HepG2 (cell line): ENCODE measurements around the gene VWA7. TPM values are rescaled to one million over a fixed set of nuclear protein-coding genes. Genes with fewer than 3 reads are reported as not detected.

Experiments
- CBX5 ChIP-seq: sonication (generic); formaldehyde crosslinking; IDR thresholded peaks from 2 replicates; pipeline ENCODE4 v1.4.0; 2020; ENCODE audit warnings: missing genetic modification reagents, borderline replicate concordance
- CENPX ChIP-seq: sonication (generic); formaldehyde crosslinking; IDR thresholded peaks from 2 replicates; pipeline ENCODE4 v1.9.0; 2021; ENCODE audit warnings: mild to moderate bottlenecking, missing genetic modification reagents, moderate library complexity
- GZF1 ChIP-seq: sonication (generic); formaldehyde crosslinking; IDR thresholded peaks from 2 replicates; pipeline ENCODE4 v1.5.1; 2020; ENCODE audit warnings: mild to moderate bottlenecking, missing genetic modification reagents
- HMG20B ChIP-seq: conservative IDR thresholded peaks from 2 replicates; pipeline ENCODE4 v1.6.1; 2016; ENCODE audit warnings: missing genetic modification reagents, missing compliant biosample characterization
- HNRNPL ChIP-seq: fragments of 200-400 bp; formaldehyde crosslinking; IDR thresholded peaks from 2 replicates; pipeline ENCODE4 v1.6.1; 2017; ENCODE audit warnings: mild to moderate bottlenecking, low read depth, low read length
- HOXA9 ChIP-seq: sonication (generic); formaldehyde crosslinking; IDR thresholded peaks from 2 replicates; pipeline ENCODE4 v1.8.1; 2022; ENCODE audit warnings: missing genetic modification reagents, mild to moderate bottlenecking, moderate library complexity, borderline replicate concordance
- KAT2B ChIP-seq: fragments of 150-350 bp; IDR thresholded peaks from 2 replicates; pipeline ENCODE4 v1.6.1; 2014; ENCODE audit warnings: low read depth, low read length, borderline replicate concordance
- KDM3A ChIP-seq: IDR thresholded peaks from 2 replicates; pipeline ENCODE4 v1.6.1; 2018; ENCODE audit warnings: low read depth, missing compliant biosample characterization
- MAX ChIP-seq: IDR thresholded peaks from 2 replicates; pipeline ENCODE4 v1.6.1; 2012; ENCODE audit warnings: inconsistent platforms
- MED8 ChIP-seq: sonication (generic); formaldehyde crosslinking; IDR thresholded peaks from 2 replicates; pipeline ENCODE4 v1.8.1; 2023; ENCODE audit warnings: mild to moderate bottlenecking, missing genetic modification reagents; ENCODE audit not compliant: insufficient replicate concordance
- MYNN ChIP-seq: sonication (generic); formaldehyde crosslinking; IDR thresholded peaks from 2 replicates; pipeline ENCODE4 v1.4.0; 2020; ENCODE audit warnings: mild to moderate bottlenecking, low read depth, missing genetic modification reagents
- NCOA1 ChIP-seq: sonication (generic); formaldehyde crosslinking; IDR thresholded peaks from 2 replicates; pipeline ENCODE4 v1.9.0; 2021; ENCODE audit warnings: missing genetic modification reagents
- NFYC ChIP-seq: IDR thresholded peaks from 2 replicates; pipeline ENCODE4 v1.6.1; 2016; ENCODE audit warnings: missing genetic modification reagents, missing compliant biosample characterization
- SPEN ChIP-seq: sonication (generic); formaldehyde crosslinking; IDR thresholded peaks from 2 replicates; pipeline ENCODE4 v1.5.1; 2020; ENCODE audit warnings: low read depth, mild to moderate bottlenecking, missing genetic modification reagents
- U2AF1 ChIP-seq: fragments of 200-400 bp; formaldehyde crosslinking; optimal IDR thresholded peaks from 2 replicates; pipeline ENCODE3; 2017; ENCODE audit warnings: mild to moderate bottlenecking, low read depth, low read length
- ZNF274 ChIP-seq: sonication (generic); formaldehyde crosslinking; IDR thresholded peaks from 2 replicates; pipeline ENCODE4 v1.5.1; 2020; ENCODE audit warnings: mild to moderate bottlenecking, missing genetic modification reagents
- ZNF296 ChIP-seq: sonication (generic); formaldehyde crosslinking; conservative IDR thresholded peaks from 2 replicates; pipeline ENCODE4 v1.5.0; 2020; ENCODE audit warnings: mild to moderate bottlenecking, missing genetic modification reagents
- ZNF34 ChIP-seq: sonication (generic); formaldehyde crosslinking; IDR thresholded peaks from 2 replicates; pipeline ENCODE4 v1.4.0; 2020; ENCODE audit warnings: mild to moderate bottlenecking, missing genetic modification reagents, borderline replicate concordance
- ZNF354B ChIP-seq: sonication (generic); formaldehyde crosslinking; IDR thresholded peaks from 2 replicates; pipeline ENCODE4 v1.8.0; 2022; ENCODE audit warnings: mild to moderate bottlenecking, missing genetic modification reagents
- ZNF484 ChIP-seq: sonication (generic); formaldehyde crosslinking; IDR thresholded peaks from 2 replicates; pipeline ENCODE4 v1.5.1; 2020; ENCODE audit warnings: mild to moderate bottlenecking, low read depth, missing genetic modification reagents, borderline replicate concordance
- ZNF781 ChIP-seq: sonication (generic); formaldehyde crosslinking; IDR thresholded peaks from 2 replicates; pipeline ENCODE4 v1.5.1; 2020; ENCODE audit warnings: borderline replicate concordance, mild to moderate bottlenecking, missing genetic modification reagents; ENCODE audit errors: not compliant biosample characterization
- polyA plus RNA-seq, 8 experiments: library from polyadenylated mRNA; depleted of rRNA in 3 of 8; stranded (reverse) in 7 of 8; unstranded in 1 of 8; fragments of >200 nt; fragmentation: Illumina TruSeq in 4 of 8; extraction: Trizol in 4 of 8; gene quantifications; 2 replicates each; pipeline versions ENCODE4 v1.2.1 to v1.2.3, GENCODE V29; 2011 to 2016; ENCODE audit warnings: low read depth in 4 of 8, missing spikeins in 1 of 8, mixed read lengths in 1 of 8; ENCODE audit not compliant: insufficient read depth in 1 of 8
- total RNA-seq, 5 experiments: library from RNA; depleted of rRNA; stranded (reverse); fragments of >200 nt; fragmentation: Illumina TruSeq; extraction: Trizol; gene quantifications; 2 replicates each; pipeline ENCODE4 v1.2.3, GENCODE V29; 2016; ENCODE audit warnings: low read depth in 1 of 5
- TF ChIP-seq, protein P1 (sequence below): sonication (generic); formaldehyde crosslinking; IDR thresholded peaks from 2 replicates; pipeline ENCODE4 v1.4.0; 2020; ENCODE audit warnings: missing genetic modification reagents, borderline replicate concordance
- TF ChIP-seq, protein P2 (sequence below): sonication (generic); formaldehyde crosslinking; conservative IDR thresholded peaks from 2 replicates; pipeline ENCODE4 v1.4.0; 2020; ENCODE audit warnings: missing genetic modification reagents
- TF ChIP-seq, protein P3 (sequence below): sonication (generic); formaldehyde crosslinking; conservative IDR thresholded peaks from 2 replicates; pipeline ENCODE4 v1.5.0; 2020; ENCODE audit warnings: missing genetic modification reagents

The VWA7 gene
- total and polyA plus RNA-seq, 2 of the 13 experiments (the other 11 are each of a cell fraction or from before 2014, with no cell fraction given) = 0.86 to 3.3 TPM

- TF ChIP-seq, protein P1, sequence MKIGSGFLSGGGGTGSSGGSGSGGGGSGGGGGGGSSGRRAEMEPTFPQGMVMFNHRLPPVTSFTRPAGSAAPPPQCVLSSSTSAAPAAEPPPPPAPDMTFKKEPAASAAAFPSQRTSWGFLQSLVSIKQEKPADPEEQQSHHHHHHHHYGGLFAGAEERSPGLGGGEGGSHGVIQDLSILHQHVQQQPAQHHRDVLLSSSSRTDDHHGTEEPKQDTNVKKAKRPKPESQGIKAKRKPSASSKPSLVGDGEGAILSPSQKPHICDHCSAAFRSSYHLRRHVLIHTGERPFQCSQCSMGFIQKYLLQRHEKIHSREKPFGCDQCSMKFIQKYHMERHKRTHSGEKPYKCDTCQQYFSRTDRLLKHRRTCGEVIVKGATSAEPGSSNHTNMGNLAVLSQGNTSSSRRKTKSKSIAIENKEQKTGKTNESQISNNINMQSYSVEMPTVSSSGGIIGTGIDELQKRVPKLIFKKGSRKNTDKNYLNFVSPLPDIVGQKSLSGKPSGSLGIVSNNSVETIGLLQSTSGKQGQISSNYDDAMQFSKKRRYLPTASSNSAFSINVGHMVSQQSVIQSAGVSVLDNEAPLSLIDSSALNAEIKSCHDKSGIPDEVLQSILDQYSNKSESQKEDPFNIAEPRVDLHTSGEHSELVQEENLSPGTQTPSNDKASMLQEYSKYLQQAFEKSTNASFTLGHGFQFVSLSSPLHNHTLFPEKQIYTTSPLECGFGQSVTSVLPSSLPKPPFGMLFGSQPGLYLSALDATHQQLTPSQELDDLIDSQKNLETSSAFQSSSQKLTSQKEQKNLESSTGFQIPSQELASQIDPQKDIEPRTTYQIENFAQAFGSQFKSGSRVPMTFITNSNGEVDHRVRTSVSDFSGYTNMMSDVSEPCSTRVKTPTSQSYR (CRISPR knock-in tag) = peak; percentile 43; the same call in 1 of the 2 replicates
- TF ChIP-seq MYNN (CRISPR knock-in tag) = peak; percentile 86; the same call in 1 of the 2 replicates
- TF ChIP-seq ZNF274 (CRISPR knock-in tag) = peak; percentile 99
- peak; percentile 94 for TF ChIP-seq SPEN (CRISPR knock-in tag)
- TF ChIP-seq ZNF781 (CRISPR knock-in tag) = peak; percentile 97
- TF ChIP-seq NFYC (CRISPR knock-in tag) = peak; percentile 98
- TF ChIP-seq ZNF354B (CRISPR knock-in tag) = peak; percentile 98
- TF ChIP-seq GZF1 (CRISPR knock-in tag) = peak; percentile 50; the same call in 1 of the 2 replicates
- TF ChIP-seq CENPX (CRISPR knock-in tag) = no peak
- TF ChIP-seq HMG20B (CRISPR knock-in tag) = no peak
- TF ChIP-seq KDM3A (CRISPR knock-in tag) = 0 out of 2 replicates have a peak, but pooled peaks have one; percentile 61
- no peak for TF ChIP-seq U2AF1
- TF ChIP-seq HNRNPL = no peak
- TF ChIP-seq ZNF34 (CRISPR knock-in tag) = peak; percentile 52; the same call in 1 of the 2 replicates
- peak; percentile 95 for TF ChIP-seq ZNF296 (CRISPR knock-in tag)
- TF ChIP-seq HOXA9 (CRISPR knock-in tag) = peak; percentile 98
- TF ChIP-seq MED8 = peak; percentile 92
- peak; percentile 90; the same call in 1 of the 2 replicates for TF ChIP-seq ZNF484
- TF ChIP-seq KAT2B = no peak
- TF ChIP-seq, protein P2, sequence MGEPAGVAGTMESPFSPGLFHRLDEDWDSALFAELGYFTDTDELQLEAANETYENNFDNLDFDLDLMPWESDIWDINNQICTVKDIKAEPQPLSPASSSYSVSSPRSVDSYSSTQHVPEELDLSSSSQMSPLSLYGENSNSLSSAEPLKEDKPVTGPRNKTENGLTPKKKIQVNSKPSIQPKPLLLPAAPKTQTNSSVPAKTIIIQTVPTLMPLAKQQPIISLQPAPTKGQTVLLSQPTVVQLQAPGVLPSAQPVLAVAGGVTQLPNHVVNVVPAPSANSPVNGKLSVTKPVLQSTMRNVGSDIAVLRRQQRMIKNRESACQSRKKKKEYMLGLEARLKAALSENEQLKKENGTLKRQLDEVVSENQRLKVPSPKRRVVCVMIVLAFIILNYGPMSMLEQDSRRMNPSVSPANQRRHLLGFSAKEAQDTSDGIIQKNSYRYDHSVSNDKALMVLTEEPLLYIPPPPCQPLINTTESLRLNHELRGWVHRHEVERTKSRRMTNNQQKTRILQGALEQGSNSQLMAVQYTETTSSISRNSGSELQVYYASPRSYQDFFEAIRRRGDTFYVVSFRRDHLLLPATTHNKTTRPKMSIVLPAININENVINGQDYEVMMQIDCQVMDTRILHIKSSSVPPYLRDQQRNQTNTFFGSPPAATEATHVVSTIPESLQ (CRISPR knock-in tag) = peak; percentile 87
- peak; percentile 98 for TF ChIP-seq NCOA1 (CRISPR knock-in tag)
- no peak for TF ChIP-seq MAX
- TF ChIP-seq CBX5 (CRISPR knock-in tag) = no peak; the same call in 1 of the 2 replicates
- TF ChIP-seq, protein P3, sequence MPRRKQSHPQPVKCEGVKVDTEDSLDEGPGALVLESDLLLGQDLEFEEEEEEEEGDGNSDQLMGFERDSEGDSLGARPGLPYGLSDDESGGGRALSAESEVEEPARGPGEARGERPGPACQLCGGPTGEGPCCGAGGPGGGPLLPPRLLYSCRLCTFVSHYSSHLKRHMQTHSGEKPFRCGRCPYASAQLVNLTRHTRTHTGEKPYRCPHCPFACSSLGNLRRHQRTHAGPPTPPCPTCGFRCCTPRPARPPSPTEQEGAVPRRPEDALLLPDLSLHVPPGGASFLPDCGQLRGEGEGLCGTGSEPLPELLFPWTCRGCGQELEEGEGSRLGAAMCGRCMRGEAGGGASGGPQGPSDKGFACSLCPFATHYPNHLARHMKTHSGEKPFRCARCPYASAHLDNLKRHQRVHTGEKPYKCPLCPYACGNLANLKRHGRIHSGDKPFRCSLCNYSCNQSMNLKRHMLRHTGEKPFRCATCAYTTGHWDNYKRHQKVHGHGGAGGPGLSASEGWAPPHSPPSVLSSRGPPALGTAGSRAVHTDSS = no peak
Observed at GRCh38 chr6:31739639-31740396, 37.3 kb downstream of the VWA7 start, which contains the start of gene MSH5 (continued).
